HL-60/S4 (cell line): ENCODE data around the gene PDSS2.
"Not testable (repeated sequence)": the region's sequence is repeated elsewhere in the genome, so short reads cannot be mapped to it uniquely, and the experiment has no call there.

Experiments used
- in situ Hi-C: fragments of 300-500 bp; cut with MboI; formaldehyde crosslinking; loops from 2 replicates; pipeline ENCODE4 v1.14.3; 2022; ENCODE audit warnings: low sequenced_read_pairs

PDSS2 gene

GRCh38 chr6:107329063-107329860 lies 130.1 kb downstream of the PDSS2 start:
- in situ Hi-C loops, result no loop called here

DNA sequence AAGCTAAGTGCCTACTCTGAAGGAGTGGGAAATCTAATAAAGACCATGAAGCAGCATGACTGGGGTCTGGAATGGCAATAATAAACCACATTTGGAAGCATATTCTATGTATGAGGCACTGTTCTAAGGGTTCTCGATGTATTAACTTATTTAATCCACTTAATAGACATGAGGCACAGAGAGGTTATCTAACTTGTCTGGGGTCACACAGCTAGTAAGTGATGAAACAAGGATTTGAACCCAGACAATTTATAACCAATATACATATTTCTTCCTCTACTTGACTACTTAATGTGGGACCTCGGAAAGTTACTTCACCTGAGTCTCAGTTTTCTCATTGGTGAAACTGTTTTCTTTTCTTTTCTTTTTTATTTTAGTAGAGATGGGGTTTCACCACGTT lies 131.3 kb downstream of the PDSS2 start:
- in situ Hi-C loops, result no loop called here

GRCh38 chr6:107323133-107323785 lies 136.1 kb downstream of the PDSS2 start:
- in situ Hi-C loops, result no loop called here

- in situ Hi-C loops, result no loop called here
These were observed 137.6 kb downstream of the PDSS2 start for GRCh38 chr6:107321793-107322192.

GRCh38 chr6:107319906-107320530 lies 139.3 kb downstream of the PDSS2 start:
- in situ Hi-C loops, result no loop called here

- in situ Hi-C loops, result no loop called here
These were observed 141.1 kb downstream of the PDSS2 start for GRCh38 chr6:107318100-107318736.

GRCh38 chr6:107315114-107315513 lies 144.2 kb downstream of the PDSS2 start:
- in situ Hi-C loops, result no loop called here

- in situ Hi-C loops, result no loop called here
These were observed 144.8 kb downstream of the PDSS2 start for GRCh38 chr6:107314531-107314939.

- in situ Hi-C loops, result no loop called here
These were observed 145.6 kb downstream of the PDSS2 start for GRCh38 chr6:107313776-107314175.

GRCh38 chr6:107310362-107310761 lies 149.0 kb downstream of the PDSS2 start:
- in situ Hi-C loops, result no loop called here

DNA sequence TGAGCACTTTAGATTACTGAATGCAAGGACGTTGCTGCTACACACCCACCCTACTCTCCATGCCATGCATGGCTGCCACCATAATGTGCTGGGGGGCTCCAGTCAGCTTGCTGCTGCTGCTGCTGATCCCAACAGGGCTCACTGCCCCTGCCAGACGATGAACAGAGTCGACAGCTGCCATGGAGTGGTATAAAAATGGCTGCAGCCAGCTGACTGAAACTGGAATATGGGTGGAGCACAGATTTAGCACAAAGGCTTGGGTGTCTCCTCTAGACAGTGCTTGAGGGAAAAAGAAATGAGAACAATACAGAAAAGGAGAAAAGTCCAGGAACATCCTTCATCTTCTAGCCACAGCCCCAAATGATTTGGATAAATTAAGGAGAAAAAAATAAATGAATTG lies 150.7 kb downstream of the PDSS2 start:
- in situ Hi-C loops, result no loop called here

DNA sequence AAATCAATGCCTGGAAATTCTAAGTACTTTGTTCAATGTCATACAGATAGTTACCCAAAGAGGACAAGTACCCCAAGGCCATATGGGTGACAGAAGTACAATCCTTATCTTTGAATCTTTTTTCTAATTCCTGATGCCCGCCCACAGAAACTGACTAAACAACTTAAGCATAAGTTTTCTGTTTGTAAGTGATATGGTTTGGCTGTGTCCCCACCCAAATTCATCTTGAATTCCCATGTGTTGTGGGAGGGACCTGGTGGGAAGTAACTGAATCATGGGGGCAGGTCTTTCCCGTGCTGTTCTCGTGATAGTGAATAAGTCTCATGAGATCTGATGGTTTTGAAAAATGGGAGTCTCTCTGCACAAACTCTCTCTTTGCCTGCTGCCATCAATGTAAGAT lies 153.4 kb downstream of the PDSS2 start:
- in situ Hi-C loops, result not testable (repeated sequence)

DNA sequence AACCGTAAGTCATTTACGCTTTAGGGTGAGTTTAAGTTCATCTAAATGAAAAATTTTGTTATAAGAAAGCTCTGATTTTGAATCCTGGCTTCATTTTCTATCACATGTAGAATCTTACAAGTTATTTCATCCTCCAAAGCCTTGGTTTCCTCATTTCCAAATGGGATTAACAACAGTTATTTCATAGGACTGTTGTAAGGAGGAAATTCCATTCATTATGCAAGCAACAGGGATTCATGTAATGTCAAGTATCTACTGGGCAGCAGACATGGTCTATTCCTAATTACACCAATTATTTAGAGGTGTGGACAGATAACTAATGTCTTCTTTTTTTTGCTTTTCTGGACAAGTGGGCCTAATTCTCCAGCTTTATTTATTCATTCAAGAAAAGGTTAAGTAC lies 154.0 kb downstream of the PDSS2 start:
- in situ Hi-C loops, result no loop called here

DNA sequence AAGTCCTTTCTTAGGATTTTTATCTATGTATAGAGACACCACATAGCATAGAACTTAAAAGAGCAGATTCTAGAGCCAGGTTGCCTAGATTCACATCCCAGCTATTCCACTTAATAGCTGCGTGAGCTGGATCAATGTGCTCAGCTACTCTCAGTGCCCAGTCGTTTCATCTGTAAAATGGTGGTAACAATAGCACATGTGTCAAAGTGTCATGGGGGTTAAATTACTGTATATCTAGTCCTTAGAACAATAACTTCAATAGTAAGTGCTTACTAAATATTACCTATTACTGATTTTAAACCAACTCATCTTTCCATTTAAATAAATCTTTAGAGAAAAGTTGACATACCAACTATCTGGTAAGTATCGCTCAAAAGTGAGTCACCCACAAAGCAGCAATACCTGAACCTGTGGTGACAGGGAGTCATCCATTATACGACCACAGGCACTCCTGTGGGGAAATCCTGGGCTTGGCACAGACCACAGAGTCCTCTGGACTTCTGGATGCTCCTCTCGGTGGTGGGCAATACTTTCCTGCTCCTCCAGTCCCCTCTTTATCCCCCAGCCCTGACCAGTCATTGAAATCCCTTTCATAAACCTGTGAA lies 154.8 kb downstream of the PDSS2 start:
- in situ Hi-C loops, result no loop called here

DNA sequence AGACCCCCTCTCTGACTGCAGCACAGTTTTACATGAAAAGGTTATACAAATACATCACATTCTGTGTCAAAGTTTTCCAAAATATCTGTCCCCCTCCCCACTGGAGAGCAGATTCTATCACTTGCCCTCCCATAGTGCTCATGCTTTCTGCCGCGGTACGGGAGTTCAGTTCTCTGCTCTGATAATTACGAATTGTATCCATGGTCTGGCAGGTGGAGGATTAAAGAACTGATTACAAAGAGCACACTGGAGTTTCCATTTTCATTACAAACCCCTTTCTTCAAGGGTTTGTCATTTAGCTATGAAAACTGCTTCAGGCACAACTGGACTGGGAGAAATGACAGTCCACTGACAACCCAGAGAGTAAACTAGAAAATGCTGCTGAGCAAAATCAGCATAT lies 166.0 kb downstream of the PDSS2 start:
- in situ Hi-C loops, result no loop called here

- in situ Hi-C loops, result no loop called here
These were observed 166.6 kb downstream of the PDSS2 start for GRCh38 chr6:107292715-107293271.

DNA sequence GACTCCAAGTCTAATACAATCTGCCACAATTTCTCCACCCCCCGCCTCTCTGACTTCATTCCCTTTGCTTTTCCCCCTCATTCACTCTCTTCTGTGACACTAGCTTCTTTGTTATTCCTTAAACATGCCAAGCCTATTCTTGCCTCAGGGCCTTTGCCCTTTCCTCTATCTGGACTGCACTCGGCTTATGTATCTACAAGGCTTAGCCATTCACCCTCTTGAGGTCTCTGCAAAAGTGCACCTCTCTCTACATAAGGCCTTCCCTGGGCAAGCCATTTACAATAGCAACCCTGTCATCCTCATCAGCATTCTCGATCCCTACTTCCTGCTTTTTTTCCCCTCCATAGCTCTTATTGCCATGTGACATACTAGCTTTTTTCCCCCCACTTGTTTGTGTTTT lies 168.9 kb downstream of the PDSS2 start:
- in situ Hi-C loops, result no loop called here

- in situ Hi-C loops, result not testable (repeated sequence)
These were observed 170.1 kb downstream of the PDSS2 start for GRCh38 chr6:107289258-107289657.

- in situ Hi-C loops, result not testable (repeated sequence)
These were observed 173.7 kb downstream of the PDSS2 start for GRCh38 chr6:107285683-107286082.

DNA sequence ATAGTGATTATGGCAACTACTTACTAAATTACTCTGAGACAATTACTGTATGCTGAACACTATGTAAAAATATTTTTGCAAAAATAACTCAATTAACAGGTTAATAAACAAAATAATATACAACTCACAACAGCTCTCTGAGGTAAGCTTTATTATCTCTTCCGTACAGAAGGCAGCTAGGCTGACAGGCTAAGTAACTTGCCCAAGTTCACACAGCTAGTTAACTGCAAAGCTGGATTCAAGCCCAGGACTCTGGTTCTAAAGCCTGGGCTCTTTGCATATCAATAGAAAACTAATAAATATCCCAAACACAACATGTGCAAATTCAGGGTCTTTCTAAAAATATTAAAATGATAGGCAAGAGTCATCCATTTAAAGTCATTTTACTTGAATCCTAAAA lies 174.6 kb downstream of the PDSS2 start:
- in situ Hi-C loops, result no loop called here

- in situ Hi-C loops, result no loop called here
These were observed 178.6 kb downstream of the PDSS2 start for GRCh38 chr6:107280791-107281190.
